Epidermal melanocyte (primary cell): Measurements from ENCODE around the gene STK16.
"Not testable (repeated sequence)": the region's sequence is repeated elsewhere in the genome, so short reads cannot be mapped to it uniquely, and the experiment has no call there.

Experiments
- DNase-seq: peaks from one replicate; pipeline ENCODE4 v3.0.0; 2011; ENCODE audit warnings: low spot score; ENCODE audit not compliant: insufficient read length

Gene STK16, protein sequence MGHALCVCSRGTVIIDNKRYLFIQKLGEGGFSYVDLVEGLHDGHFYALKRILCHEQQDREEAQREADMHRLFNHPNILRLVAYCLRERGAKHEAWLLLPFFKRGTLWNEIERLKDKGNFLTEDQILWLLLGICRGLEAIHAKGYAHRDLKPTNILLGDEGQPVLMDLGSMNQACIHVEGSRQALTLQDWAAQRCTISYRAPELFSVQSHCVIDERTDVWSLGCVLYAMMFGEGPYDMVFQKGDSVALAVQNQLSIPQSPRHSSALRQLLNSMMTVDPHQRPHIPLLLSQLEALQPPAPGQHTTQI

DNA sequence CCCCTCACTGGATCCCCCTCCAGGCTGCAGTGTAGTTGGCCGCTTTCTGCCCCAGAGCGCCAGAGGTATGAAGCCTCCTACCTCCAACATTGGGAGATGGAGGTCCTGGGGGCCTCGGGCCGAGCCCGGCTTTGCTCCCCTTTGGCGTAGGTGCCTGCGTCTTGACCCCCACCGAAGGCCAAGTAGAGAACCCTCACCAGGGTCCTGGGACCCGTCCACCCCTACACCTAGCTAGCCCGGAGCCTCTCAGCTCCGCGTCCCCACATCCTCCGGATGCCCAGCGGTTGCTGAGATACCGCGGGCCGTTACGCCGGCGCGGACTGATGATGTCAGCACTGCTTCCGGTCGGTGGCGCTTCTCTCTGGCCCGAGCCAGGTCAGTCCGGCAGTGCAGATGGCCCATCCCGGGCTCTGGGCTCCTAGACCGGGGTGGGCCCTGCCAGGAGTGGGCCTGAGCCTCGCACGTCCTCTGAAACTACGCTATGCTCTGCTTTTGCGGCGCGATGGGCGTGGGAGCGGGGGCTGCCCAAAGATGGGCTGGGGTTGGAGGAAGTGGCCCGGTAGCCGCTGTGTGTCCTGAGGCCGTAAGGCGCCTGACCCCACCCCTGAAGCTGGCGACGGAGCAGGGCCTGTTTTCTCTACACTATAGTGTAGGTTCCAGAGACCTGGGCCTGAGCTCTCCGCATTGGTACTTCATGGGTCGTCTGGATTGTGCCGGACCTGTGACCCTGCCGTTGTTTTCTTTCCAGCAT lies at the start of gene STK16, which contains the start of gene GLB1L:
Gene STK16, plus strand, starts transcription at position 332 of the 751 bp plus-strand sequence. CDS start 521 bp downstream, outside the sequence.
Gene GLB1L, minus strand, starts transcription at position 297 of the 751 bp plus-strand sequence. CDS start 1,871 bp downstream, outside the sequence.
- DNase-seq = peak; percentile 99

DNA sequence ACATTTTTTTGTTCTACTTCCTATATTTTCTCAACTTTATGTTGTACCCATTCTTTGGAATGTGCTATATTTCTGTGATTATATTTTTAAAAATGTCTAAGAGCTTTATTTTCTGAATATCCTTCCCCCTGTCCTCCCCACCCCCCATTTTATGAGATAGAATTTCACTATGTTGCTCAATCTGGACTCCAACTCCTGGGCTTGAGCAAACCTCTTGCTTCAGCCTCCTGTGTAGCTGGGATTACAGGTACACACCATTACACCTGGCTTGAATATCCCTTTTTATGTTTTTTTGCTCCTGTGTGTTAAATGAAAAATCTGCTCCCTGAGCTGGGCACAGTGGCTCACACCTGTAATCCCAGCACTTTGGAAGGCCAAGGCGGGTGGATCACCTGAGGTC lies 47.9 kb upstream of the STK16 start:
- DNase-seq = no peak

DNA sequence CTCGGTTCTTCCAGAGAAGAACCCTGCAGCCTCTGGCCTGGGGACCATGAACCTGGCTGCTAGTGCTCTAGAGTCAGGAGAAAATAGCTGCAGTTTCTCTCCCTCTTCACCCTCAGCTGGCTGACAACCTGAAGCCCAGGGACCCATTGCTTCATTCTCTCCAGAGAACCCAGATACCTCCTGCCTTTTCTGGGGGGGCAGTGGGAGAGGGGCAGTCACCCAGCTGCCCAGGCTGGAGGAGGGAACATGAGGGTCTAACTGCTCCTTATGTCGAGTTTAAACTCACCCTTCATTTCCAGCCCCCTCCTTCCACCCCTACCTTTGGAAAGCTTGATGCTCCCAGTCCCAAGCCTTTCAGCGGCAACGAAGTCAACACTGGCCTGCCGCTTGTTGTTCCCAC lies 46.3 kb upstream of the STK16 start:
- DNase-seq = no peak

DNA sequence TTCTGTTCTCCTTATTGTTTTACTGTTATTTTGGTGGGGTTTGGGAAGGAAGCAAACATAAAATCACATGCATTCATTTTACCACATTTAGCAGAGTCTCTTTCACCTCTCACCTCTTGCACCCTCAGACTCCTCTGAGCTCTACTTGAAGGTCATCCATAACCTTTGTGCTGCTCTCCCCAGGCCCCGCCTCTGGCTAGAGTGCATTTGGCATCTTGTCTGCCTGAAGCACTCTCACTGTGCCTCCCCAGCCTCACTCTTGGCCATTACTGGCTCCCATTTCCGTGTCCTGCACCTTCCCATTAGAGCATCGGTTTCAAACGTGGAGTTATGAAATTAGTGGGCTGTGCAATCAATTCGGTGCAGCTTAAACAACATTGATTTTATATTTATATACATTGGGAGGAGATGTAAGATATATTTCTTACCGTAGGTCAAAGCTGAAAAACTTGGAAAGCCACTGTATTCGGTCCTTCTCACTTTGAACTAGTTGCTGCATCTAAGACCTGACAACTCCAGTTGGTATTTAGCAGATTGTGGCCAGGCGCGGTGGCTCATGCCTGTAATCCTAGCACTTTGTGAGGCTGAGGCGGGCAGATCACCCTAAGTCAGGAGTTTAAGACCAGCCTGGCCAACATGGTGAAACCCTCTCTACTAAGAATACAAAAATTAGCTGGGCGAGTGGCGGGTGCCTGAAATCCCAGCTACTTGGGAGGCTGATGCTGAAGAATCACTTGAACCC lies 45.6 kb upstream of the STK16 start:
- DNase-seq = no peak

DNA sequence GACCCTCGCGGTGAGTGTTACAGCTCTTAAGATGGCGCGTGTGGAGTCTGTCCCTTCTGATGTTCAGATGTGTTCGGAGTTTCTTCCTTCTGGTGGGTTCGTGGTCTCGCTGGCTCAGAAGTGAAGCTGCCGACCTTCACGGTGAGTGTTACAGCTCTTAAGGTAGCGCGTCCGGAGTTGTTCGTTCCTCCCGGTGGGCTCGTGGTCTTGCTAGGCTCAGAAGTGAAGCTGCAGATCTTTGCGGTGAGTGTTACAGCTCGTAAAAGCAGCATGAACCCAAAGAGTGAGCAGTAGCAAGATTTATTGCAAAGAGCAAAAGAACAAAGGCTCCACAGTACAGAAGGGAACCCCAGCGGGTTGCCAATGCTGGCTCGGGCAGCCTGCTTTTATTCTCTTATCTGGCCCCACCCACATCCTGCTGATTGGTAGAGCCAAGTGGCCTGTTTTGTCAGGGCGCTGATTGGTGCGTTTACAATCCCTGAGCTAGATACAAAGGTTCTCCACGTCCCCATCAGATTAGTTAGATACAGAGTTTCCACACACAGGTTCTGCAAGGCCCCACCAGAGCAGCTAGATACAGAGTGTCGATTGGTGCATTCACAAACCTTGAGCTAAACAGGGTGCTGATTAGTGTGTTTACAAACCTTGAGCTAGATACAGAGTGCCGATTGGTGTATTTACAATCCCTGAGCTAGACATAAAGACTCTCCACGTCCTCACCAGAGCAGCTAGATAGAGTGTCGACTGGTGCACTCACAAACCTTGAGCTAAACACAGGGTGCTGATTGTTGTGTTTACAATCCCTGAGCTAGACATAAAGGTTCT lies 44.6 kb upstream of the STK16 start:
- DNase-seq = not testable (repeated sequence)

DNA sequence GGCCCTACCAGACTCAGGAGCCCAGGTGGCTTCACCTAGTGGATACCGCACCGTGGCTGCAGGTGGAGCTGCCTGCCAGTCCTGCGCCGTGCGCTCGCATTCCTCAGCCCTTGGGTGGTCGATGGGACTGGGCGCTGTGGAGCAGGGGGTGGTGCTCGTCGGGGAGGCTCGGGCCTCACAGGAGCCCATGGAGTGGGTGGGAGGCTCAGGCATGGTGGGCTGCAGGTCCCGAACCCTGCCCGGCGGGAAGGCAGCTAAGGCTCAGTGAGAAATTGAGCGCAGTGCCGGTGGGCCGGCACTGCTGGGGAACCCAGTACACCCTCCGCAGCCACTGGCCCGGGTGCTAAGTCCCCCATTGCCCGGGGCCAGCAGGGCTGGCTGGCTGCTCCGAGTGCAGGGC lies 43.9 kb upstream of the STK16 start:
- not testable (repeated sequence) for DNase-seq

DNA sequence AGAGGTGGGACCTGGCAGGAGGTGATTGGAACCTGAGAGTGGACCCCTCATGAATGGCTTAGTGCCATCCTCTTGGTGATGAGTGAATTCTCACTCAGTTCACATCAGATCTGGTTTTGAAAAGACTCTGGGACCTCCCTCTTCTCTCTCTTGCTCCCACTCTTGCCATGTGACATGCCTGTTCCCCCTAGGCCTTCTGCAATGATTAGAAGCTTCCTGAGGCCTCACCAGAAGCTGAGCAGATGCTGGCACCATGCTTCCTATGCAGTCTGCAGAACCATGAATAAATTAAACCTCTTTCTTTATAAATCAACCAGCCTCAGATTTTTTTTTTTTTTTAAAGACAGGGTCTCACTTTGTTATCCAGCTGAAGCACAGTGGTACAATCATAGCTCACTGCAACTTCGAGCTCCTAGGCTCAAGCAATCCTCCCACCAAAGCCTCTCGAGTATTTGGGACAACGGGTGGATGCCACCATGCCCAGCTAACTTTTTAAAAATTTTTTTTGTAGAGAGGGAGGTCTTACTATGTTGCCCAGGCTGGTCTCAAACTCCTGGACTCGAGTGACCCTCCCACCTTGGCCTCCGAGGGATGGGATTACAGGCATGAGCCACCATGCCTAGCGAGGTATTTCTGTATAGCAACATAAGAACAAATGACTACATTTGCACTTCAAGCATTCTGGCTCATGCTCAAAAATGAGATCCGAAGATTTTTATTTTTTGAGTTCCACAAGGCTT lies 40.7 kb upstream of the STK16 start:
- no peak for DNase-seq

DNA sequence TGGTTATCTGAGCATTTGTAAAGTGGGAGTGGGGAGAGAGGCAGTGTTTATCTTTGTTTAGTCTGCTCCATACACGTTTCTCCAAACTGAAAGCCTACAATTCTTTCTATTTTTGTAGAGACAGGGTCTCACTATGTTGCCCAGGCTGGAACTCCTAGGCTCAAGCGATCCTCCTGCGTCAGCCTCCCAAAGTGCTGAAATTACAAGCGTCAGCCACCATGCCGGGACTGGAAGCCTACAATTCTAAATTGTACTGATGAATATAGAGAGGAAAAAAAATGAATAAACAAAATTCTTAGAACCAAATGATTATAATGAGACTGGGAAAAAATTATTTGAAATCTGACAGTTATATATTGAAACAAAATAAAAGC lies 40.1 kb upstream of the STK16 start:
- no peak for DNase-seq

DNA sequence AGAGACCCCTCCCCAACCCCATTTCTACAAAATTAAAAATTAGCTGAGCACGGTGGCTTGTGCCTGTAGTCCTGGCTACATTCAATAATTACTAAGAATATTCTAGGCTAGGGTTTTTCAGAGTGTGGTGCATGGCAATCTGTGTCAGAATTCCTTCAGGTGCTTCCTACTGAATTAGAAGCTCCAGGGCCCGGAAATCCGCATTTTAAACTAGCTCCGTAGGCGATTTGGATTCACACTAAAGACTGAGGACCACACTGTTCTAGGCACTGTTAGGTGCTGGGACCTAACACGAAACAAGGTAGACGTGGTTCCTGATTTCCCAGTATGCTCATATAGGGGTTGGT lies 39.3 kb upstream of the STK16 start:
- no peak for DNase-seq

DNA sequence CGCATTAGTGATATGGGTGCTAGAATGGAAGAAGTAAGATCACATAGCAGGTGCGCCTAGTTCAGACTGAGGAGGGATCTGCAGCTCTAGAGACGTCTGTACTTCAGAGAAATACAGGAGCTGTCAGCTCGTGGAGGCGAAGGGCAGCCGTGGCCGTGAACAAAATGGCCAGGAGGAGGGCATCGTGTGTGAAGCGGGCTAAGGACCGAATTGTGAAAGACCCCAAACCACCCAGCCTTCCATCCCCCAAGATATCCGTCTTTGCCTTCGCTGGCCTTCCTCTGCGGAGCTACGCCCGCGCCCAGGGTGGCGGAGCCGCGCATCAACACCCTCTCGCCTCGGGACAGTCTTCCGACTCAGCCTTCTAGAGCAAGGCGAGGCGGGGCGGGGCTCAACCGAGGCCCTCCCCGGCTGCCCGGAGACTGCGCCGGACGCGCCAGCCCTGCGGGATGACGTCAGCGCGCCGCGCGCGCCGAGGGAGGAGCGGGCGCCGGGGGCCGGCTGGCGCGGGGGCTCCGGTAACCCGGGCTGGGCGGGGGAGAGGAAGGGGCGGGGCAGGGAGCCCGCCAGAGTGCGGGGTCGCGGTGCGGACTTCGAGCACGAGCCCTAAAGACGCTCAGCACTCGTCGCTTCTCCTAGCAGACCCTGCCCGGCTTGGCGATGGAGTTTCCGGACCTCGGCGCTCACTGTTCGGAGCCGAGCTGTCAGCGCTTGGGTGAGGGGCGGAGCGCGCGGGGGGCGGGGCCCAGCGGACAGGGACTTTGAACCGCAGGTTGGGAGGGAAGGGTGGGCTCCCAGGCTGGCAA lies 38.7 kb upstream of the STK16 start, which contains the start of gene ZFAND2B:
Gene ZFAND2B, plus strand, starts transcription at position 455 of the 806 bp plus-strand sequence. Its CDS starts 206 bp downstream, at position 661.
- DNase-seq = peak; percentile 94

DNA sequence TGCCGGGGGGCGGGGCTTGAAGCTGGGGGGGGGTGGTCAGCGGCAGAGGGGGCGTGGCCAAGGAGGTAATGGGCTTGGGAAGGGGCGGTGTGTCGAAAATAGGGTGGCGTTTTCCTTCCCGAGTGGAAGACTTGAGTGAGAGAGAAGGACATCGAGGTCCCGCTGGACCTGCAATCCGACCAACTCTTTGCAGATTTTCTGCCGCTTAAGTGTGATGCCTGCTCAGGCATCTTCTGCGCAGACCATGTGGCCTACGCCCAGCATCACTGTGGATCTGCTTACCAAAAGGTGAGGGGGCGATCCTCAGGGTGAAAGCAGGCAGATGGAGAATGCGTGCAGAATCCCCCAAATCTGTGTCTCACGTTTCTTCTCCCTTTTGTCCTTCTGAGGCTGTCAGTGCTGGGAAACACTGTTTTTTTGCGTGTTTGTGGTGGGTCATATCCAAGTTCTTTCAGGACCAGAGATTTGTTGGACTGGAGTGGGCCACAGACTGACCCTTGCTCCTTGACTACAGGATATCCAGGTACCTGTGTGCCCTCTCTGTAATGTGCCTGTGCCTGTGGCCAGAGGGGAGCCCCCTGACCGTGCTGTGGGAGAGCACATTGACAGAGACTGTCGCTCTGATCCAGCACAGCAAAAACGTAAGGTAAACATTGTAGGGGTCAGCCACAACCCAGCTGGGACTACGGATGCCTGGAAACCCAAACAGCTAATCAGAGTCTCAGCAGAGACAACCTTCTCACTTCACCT lies 38.0 kb upstream of the STK16 start:
- no peak for DNase-seq

DNA sequence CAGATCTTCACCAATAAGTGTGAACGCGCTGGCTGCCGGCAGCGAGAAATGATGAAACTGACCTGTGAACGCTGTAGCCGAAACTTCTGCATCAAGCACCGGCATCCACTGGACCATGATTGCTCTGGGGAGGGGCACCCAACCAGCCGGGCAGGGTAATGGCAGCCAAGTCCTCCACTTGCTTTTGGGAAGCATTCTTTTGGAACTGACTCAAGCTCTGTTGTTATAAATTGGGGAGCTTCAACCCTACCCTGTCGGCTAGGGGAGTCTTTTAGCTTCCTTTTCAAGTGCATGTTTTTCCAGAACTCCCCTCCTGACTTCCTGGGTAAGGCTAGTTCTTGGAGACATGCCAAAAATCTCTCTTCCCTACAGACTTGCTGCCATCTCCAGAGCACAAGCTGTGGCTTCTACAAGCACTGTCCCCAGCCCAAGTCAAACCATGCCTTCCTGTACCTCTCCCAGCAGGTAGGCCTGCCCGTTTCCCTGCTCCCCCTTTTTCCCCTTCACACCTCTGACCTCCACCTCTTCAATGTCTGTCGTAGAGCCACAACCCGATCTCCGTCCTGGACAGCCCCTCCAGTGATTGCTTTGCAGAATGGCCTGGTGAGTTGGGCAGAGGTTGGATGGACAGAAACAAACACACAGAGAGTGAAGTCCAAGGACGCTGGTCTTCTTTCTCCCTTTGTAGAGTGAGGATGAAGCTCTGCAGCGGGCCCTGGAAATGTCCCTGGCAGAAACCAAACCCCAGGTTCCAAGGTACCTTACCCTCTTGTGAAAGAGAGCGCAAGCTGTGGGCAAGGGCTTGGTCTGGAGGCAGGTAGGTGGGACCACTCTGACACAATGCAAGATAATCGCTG lies 37.2 kb upstream of the STK16 start:
- DNase-seq = no peak

DNA sequence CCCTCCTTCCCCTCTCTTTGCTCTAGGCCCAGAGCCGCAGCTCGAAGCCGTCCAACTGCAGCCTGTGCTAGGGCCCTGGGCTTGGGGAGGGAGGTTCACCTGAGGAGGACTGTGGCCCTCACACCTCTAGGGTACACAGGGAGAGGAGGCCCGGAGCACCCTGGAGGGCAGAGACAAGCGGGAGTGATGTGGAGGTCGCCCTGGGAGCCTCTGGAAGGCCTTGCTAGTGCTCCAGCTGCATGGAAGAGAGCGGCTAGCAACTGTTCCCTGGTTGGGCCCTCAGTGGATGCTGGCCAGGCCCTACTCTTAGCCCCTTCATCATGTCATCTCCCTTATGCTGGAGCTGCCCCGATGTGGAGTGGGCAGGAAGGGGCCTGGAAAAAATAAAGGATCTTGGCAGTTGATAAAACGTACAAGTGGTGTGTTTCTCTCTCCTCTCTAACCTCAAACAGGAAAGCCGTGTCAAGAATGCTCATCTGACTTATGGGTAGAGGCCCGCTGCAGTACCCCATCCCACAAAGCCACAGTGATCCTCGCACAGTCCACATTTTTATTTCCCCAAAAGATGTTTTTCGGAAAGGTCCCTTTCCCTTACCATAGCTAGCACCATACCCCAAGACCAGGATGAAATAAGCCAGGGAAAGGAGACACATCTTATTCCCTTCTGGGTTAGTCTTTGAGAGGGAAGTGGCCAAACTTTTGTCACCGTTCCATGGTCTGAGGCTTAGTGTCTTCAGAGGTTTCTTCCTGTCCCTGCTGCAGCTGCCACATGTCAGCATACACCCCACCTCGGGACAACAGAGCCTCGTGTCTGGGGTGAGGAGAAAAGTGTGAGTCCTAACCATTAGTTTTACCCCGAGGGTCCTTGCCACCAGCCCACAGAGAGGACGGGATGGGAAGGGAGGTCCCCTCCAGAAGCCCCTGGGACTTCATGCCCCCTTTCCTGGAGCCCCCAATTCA lies 35.8 kb upstream of the STK16 start:
- no peak for DNase-seq

DNA sequence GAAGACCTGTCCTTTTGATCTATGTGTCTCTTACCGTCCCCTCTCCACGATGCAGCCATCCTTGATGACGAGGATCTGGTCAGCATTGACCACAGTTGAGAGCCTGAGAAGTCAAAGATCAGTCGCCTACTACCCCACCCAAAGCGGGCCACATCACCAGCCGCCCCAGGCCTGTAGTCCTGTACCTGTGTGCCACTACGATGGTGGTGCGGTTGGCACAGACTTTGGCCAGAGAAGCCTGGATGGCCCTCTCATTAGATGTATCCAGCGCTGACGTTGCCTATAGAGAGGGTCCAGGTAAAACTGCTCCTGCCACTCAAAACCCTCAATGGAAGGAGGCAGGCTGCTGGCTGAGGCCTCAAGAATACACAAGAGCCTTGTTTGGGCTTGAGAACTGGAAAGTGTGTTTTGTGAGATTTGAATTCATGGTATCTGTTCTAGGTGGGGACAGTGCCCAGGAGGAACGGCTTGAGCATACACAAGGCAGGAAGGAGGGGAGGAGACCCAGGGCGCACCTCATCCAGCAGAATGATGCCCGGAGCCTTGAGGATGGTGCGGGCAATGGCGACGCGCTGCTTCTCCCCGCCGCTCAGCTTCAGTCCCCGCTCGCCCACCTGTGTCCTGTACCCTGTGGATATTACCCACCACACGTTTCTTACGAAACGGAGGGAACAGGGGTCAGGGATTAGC lies 34.9 kb upstream of the STK16 start:
- no peak for DNase-seq

DNA sequence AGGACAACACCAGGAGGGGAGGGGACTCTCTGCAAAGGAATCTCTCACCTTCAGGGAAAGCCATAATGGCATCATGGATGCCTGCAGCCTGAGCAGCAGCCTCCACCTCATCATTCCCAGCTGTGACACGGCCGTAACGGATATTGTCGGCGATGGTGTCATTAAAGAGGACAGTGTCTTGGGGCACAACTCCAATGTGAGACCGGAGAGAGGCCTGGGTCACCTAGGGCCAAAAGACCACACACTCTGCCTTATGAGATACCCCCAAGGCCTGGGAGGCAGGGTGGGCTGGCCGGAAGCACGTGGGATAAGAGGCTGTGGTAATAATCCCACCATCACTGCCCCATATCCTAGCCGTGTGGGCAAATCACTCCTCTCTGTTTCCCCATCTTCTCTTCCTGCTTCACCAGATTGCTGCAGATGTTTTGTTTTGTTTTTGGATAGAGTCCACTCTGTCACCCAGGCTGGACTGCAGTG lies 34.4 kb upstream of the STK16 start:
- no peak for DNase-seq

DNA sequence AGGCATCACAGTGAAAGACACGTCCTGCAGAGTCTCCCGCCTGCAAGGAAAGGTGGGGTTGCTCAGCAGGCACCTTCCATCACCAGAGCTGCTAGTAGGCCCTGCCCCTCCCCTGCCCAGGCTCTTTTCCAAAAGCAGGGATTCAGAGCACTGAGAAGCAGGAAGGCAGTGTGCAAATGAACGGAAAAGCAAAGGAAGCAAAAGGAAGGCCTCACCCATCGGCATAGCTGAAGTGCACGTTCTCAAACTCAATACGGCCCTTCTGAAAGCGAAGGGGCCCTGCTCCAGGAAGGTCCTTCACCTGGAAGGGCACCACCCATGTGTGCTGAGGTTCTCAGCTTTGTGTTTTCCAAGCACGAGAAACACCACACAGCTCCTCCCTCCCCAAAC lies 32.3 kb upstream of the STK16 start:
- DNase-seq = no peak
